HG03520 (cell line): ENCODE results near the gene FBXO15.
A peak's percentile ranks its signal among the peaks of the same experiment; 100 is the strongest.

Source experiments
- ATAC-seq: cut with Tn5 transposase; IDR thresholded peaks from one replicate; pipeline ENCODE4 v1.9.1; 2021; ENCODE audit warnings: mild to moderate bottlenecking, moderate library complexity; ENCODE audit not compliant: unreplicated experiment

Gene FBXO15

GRCh38 chr18:74115046-74115445, 32.6 kb downstream of the FBXO15 start:
- no peak for ATAC-seq

- no peak for ATAC-seq
Observed at GRCh38 chr18:74114116-74114515, 33.5 kb downstream of the FBXO15 start.

GRCh38 chr18:74113711-74114110, 33.9 kb downstream of the FBXO15 start:
- no peak for ATAC-seq

GRCh38 chr18:74110976-74111375, 36.7 kb downstream of the FBXO15 start:
- no peak for ATAC-seq

- ATAC-seq = no peak
Observed at GRCh38 chr18:74110149-74110548, 37.5 kb downstream of the FBXO15 start.

- no peak for ATAC-seq
Observed at GRCh38 chr18:74108460-74108859, 39.2 kb downstream of the FBXO15 start.

GRCh38 chr18:74097803-74098202, 49.8 kb downstream of the FBXO15 start:
- ATAC-seq = no peak

- ATAC-seq = no peak
Observed at GRCh38 chr18:74092922-74093321, 54.7 kb downstream of the FBXO15 start.

- no peak for ATAC-seq
Observed at GRCh38 chr18:74084184-74084855, 63.3 kb downstream of the FBXO15 start.

GRCh38 chr18:74083557-74083952, 64.1 kb downstream of the FBXO15 start:
- no peak for ATAC-seq

- no peak for ATAC-seq
Observed at GRCh38 chr18:74082742-74083556, 64.7 kb downstream of the FBXO15 start.

GRCh38 chr18:74081966-74082741, 65.5 kb downstream of the FBXO15 start:
- peak; percentile 62 for ATAC-seq

GRCh38 chr18:74078257-74078656, 69.4 kb downstream of the FBXO15 start:
- ATAC-seq = no peak

- ATAC-seq = no peak
Observed at GRCh38 chr18:74074668-74075564, 72.7 kb downstream of the FBXO15 start.

GRCh38 chr18:74073957-74074667, 73.5 kb downstream of the FBXO15 start:
- no peak for ATAC-seq

GRCh38 chr18:74069178-74070050, 78.2 kb downstream of the FBXO15 start:
- ATAC-seq = no peak

- no peak for ATAC-seq
Observed at GRCh38 chr18:74068296-74068695, 79.3 kb downstream of the FBXO15 start.

GRCh38 chr18:74066018-74066417, 81.6 kb downstream of the FBXO15 start:
- no peak for ATAC-seq

- no peak for ATAC-seq
Observed at GRCh38 chr18:74065366-74065765, 82.3 kb downstream of the FBXO15 start.
